Astrocyte (in vitro differentiated cells and primary cell): Measurements from ENCODE around the gene MAP1S. TPM values are rescaled to one million over a fixed set of nuclear protein-coding genes. Genes with fewer than 3 reads are reported as not detected.

ENCODE experiments used
- DNase-seq: peaks from one replicate; pipeline ENCODE4 v3.0.0-alpha.2; 2010; ENCODE audit warnings: low read depth
- FAIRE-seq: peaks from 2 replicates; lab custom pipeline; 2011; peaks lifted over from hg19 to GRCh38; lab: Jason Lieb, UNC
- H2AFZ ChIP-seq: 2 replicates; pipeline ENCODE4 v1.6.0; 2012; ENCODE audit warnings: low read depth, low read length, inconsistent platforms
- H3K27ac ChIP-seq: 2 replicates; pipeline ENCODE4 v1.5.1; 2011; ENCODE audit warnings: low read depth, low read length, inconsistent platforms
- H3K27me3 ChIP-seq: 2 replicates; pipeline ENCODE4 v1.6.0; 2011; ENCODE audit warnings: low read length, inconsistent platforms; ENCODE audit not compliant: insufficient read depth
- H3K36me3 ChIP-seq: 2 replicates; pipeline ENCODE4 v1.5.1; 2011; ENCODE audit warnings: low read length, inconsistent platforms; ENCODE audit not compliant: insufficient read depth
- H3K4me1 ChIP-seq: 2 replicates; pipeline ENCODE4 v1.5.1; 2011; ENCODE audit warnings: low read length, inconsistent platforms; ENCODE audit not compliant: insufficient read depth
- H3K4me2 ChIP-seq: 2 replicates; pipeline ENCODE4 v1.6.0; 2012; ENCODE audit warnings: low read length, inconsistent platforms
- H3K4me3 ChIP-seq: 2 replicates; pipeline ENCODE4 v1.5.1; 2011; ENCODE audit warnings: low read depth, mild to moderate bottlenecking, low read length, inconsistent platforms; ENCODE audit not compliant: insufficient read depth
- H3K79me2 ChIP-seq: 2 replicates; pipeline ENCODE4 v1.6.0; 2012; ENCODE audit warnings: mild to moderate bottlenecking, low read length, inconsistent platforms; ENCODE audit not compliant: insufficient read depth
- H3K9ac ChIP-seq: 2 replicates; pipeline ENCODE4 v1.6.0; 2012; ENCODE audit warnings: mild to moderate bottlenecking, low read length, inconsistent platforms
- H3K9me3 ChIP-seq: 2 replicates; pipeline ENCODE4 v1.5.1; 2012; ENCODE audit warnings: low read depth, mild to moderate bottlenecking, low read length, inconsistent platforms; ENCODE audit not compliant: insufficient read depth
- H4K20me1 ChIP-seq: 2 replicates; pipeline ENCODE4 v1.6.0; 2012; ENCODE audit warnings: low read length, inconsistent platforms; ENCODE audit not compliant: insufficient read depth
- H3K27ac Mint-ChIP-seq: one replicate; pipeline ENCODE4 v1.8.0; 2021; ENCODE audit warnings: mild to moderate bottlenecking, mixed read lengths; ENCODE audit not compliant: unreplicated experiment
- H3K27me3 Mint-ChIP-seq: one replicate; pipeline ENCODE4 v1.8.0; 2021; ENCODE audit warnings: low read depth, mixed read lengths; ENCODE audit not compliant: unreplicated experiment
- H3K36me3 Mint-ChIP-seq: one replicate; pipeline ENCODE4 v1.8.0; 2021; ENCODE audit warnings: low read depth, mixed read lengths; ENCODE audit not compliant: unreplicated experiment
- H3K4me1 Mint-ChIP-seq: one replicate; pipeline ENCODE4 v1.8.0; 2021; ENCODE audit warnings: low read depth, mixed read lengths; ENCODE audit not compliant: unreplicated experiment
- H3K4me3 Mint-ChIP-seq: one replicate; pipeline ENCODE4 v1.8.0; 2021; ENCODE audit warnings: mild to moderate bottlenecking, moderate library complexity, mixed read lengths; ENCODE audit not compliant: unreplicated experiment
- H3K9me3 Mint-ChIP-seq: one replicate; pipeline ENCODE4 v1.8.0; 2021; ENCODE audit warnings: mild to moderate bottlenecking, mixed read lengths; ENCODE audit not compliant: unreplicated experiment
- CTCF ChIP-seq: IDR thresholded peaks from 2 replicates; pipeline ENCODE4 v1.5.1; 2011; ENCODE audit warnings: low read depth, mild to moderate bottlenecking, inconsistent platforms, low read length, moderate library complexity; ENCODE audit not compliant: insufficient read depth
- EZH2 ChIP-seq: IDR thresholded peaks from 2 replicates; pipeline ENCODE4 v1.6.1; 2012; ENCODE audit warnings: mild to moderate bottlenecking, low read length, inconsistent platforms; ENCODE audit not compliant: insufficient read depth
- total RNA-seq: library from RNA; stranded (reverse); gene quantifications from 2 replicates; pipeline ENCODE4 v1.2.1, GENCODE V29; 2021

The MAP1S gene
- total RNA-seq, 1 donor from 2014 or later: 82.2 TPM

- Mint-ChIP-seq H3K9me3 (no peaks in the 10 kb centered on the region), H3K27ac (peak overlapping the region; percentile 75), H3K27me3 (no peaks in the 10 kb centered on the region), H3K4me1 (peaks cover 24% of the 10 kb centered on the region), H3K4me3 (no peak overlapping the region), H3K36me3 (peaks cover 7% of the 10 kb centered on the region)
- Histone ChIP-seq H3K4me2 (no peak overlapping the region), H3K9me3 (no peaks in the 10 kb centered on the region), H2AFZ (no peak overlapping the region), H3K36me3 (peaks cover 4% of the 10 kb centered on the region), H4K20me1 (peaks cover 57% of the 10 kb centered on the region), H3K27me3 (no peaks in the 10 kb centered on the region), H3K4me1 (peaks cover 24% of the 10 kb centered on the region), H3K27ac (no peak overlapping the region), H3K4me3 (no peak overlapping the region), H3K79me2 (peaks cover 73% of the 10 kb centered on the region), H3K9ac (no peak overlapping the region)
- DNase-seq: no peak
- TF ChIP-seq EZH2 (no peak), CTCF (no peak)
- no peak for FAIRE-seq
Measured at GRCh38 chr19:17722655-17723240, 3.5 kb downstream of the MAP1S start.

GRCh38 chr19:17724655-17725054 is 5.4 kb downstream of the MAP1S start:
- Histone ChIP-seq H3K79me2 (peaks cover 85% of the 10 kb centered on the region), H3K9ac (no peak overlapping the region), H3K4me3 (no peak overlapping the region), H3K36me3 (peaks cover 4% of the 10 kb centered on the region), H3K9me3 (no peaks in the 10 kb centered on the region), H3K27ac (no peak overlapping the region), H2AFZ (no peak overlapping the region), H3K27me3 (no peaks in the 10 kb centered on the region), H4K20me1 (peaks cover 74% of the 10 kb centered on the region), H3K4me2 (no peak overlapping the region), H3K4me1 (peaks cover 24% of the 10 kb centered on the region)
- Mint-ChIP-seq H3K4me3 (no peak overlapping the region), H3K9me3 (no peaks in the 10 kb centered on the region), H3K27me3 (no peaks in the 10 kb centered on the region), H3K36me3 (peaks cover 7% of the 10 kb centered on the region), H3K4me1 (peaks cover 19% of the 10 kb centered on the region), H3K27ac (no peak overlapping the region)
- DNase-seq: no peak
- FAIRE-seq: no peak
- TF ChIP-seq CTCF: no peak
- no peak for TF ChIP-seq EZH2

- Histone ChIP-seq H3K9ac (no peak overlapping the region), H3K4me3 (no peak overlapping the region), H3K4me2 (no peak overlapping the region), H4K20me1 (peaks cover 73% of the 10 kb centered on the region), H3K79me2 (peaks cover 85% of the 10 kb centered on the region), H2AFZ (no peak overlapping the region), H3K36me3 (peaks cover 8% of the 10 kb centered on the region), H3K27ac (no peak overlapping the region), H3K27me3 (no peaks in the 10 kb centered on the region), H3K4me1 (peaks cover 18% of the 10 kb centered on the region), H3K9me3 (no peaks in the 10 kb centered on the region)
- peaks cover 15% of the 10 kb centered on the region for H3K36me3 Mint-ChIP-seq
- H3K4me1 Mint-ChIP-seq: peaks cover 14% of the 10 kb centered on the region
- no peak overlapping the region for H3K4me3 Mint-ChIP-seq
- no peak for TF ChIP-seq CTCF
- no peak for TF ChIP-seq EZH2
- FAIRE-seq (no peak), DNase-seq (no peak)
- no peaks in the 10 kb centered on the region for H3K9me3 Mint-ChIP-seq
- no peaks in the 10 kb centered on the region for H3K27me3 Mint-ChIP-seq
- no peak overlapping the region for H3K27ac Mint-ChIP-seq
Measured at GRCh38 chr19:17725422-17726078, 6.3 kb downstream of the MAP1S start.
